ENCODE results near the gene USP10. TPM values are rescaled to one million over a fixed set of nuclear protein-coding genes. Genes with fewer than 3 reads are reported as not detected.

USP10 gene
- total RNA-seq, 1 donor = 61.7 TPM

- TF ChIP-seq CTCF (IDR thresholded peaks at IDR 0.05; ENCODE audit: insufficient read depth, low read length) = no peak
- DNase-seq (ENCODE audit: low read depth) = peak; percentile 82
- no peak overlapping the region for H3K4me3 ChIP-seq (ENCODE audit: low read depth, low read length)
Measured at GRCh38 chr16:84806256-84806889, 106.6 kb downstream of the USP10 start.

- no peak for DNase-seq (ENCODE audit: low read depth)
- H3K4me3 ChIP-seq (ENCODE audit: low read depth, low read length) = no peak overlapping the region
- TF ChIP-seq CTCF (IDR thresholded peaks at IDR 0.05; ENCODE audit: insufficient read depth, low read length) = no peak
Measured at GRCh38 chr16:84806890-84807258, 107.1 kb downstream of the USP10 start.

- TF ChIP-seq CTCF (IDR thresholded peaks at IDR 0.05; ENCODE audit: insufficient read depth, low read length) = no peak
- no peak for DNase-seq (ENCODE audit: low read depth)
- no peak overlapping the region for H3K4me3 ChIP-seq (ENCODE audit: low read depth, low read length)
Measured at GRCh38 chr16:84807776-84808175, 108.0 kb downstream of the USP10 start.

DNA sequence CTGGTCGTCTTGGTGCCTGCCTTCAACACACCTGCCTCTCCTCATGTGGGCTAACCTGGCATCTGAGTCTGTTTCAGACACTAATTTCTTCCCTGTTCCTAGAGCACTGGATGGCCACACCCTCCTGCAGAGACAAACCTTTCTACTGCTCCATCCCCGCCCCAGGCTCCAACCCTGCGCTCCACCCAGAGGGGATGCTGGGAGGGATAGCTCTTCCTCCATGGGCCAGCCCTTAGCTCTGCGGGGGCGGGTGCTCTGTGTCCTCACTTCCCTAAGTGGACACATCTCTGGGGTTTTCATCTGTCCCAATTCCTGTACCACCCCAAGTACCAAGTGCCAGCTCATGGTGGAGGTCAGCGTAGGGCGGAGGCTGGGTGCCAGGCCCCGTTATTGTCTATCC is 109.0 kb downstream of the USP10 start:
- H3K4me3 ChIP-seq (ENCODE audit: low read depth, low read length) = no peak overlapping the region
- TF ChIP-seq CTCF (IDR thresholded peaks at IDR 0.05; ENCODE audit: insufficient read depth, low read length) = no peak
- no peak for DNase-seq (ENCODE audit: low read depth)

DNA sequence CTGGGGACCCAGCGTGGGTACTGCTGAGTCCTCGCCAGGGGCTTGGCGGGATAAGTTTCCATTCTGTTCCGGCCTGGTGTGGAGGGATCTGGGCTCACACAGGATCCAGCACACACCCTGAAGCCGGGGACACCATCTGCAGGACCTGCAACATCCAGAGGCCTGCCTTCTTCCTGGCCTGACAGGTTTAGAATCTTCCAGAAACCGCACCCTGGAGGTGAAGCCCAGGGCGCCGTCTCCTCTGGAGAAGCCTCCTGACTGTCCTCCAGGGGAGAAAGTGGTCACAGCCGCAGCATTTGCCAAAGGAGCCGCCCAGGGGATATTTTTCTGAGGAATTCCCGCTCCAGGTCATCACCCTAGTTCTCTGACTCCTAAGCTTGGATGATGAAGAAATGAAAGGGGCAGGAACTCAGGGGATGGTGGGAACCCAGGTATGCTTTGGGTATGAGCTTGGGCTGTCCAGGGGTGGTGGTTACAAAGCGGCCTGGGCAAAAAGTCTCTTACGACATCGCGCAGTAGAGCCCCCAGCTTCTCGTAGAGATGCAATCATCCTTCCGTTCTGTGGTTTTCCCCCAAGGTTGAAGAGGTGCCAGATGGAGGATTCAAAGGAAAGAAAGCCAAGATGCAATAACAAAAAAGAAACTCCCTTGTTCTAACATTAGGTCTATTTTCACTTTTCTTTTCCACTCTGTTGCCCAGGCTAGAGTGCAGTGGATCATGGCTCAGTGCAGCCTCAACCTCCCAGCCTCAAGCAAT is 110.9 kb downstream of the USP10 start:
- DNase-seq (ENCODE audit: low read depth) = peak; percentile 89
- no peak for TF ChIP-seq CTCF (IDR thresholded peaks at IDR 0.05; ENCODE audit: insufficient read depth, low read length)
- H3K4me3 ChIP-seq (ENCODE audit: low read depth, low read length) = no peak overlapping the region

- no peak overlapping the region for H3K4me3 ChIP-seq (ENCODE audit: low read depth, low read length)
- no peak for DNase-seq (ENCODE audit: low read depth)
- no peak for TF ChIP-seq CTCF (IDR thresholded peaks at IDR 0.05; ENCODE audit: insufficient read depth, low read length)
Measured at GRCh38 chr16:84811529-84811928, 111.7 kb downstream of the USP10 start.

All from fibroblast of the aortic adventitia (primary cell).